NCI-H2196 treated with DMSO at 0.1 percent for 48 hours (cell line): ENCODE data around the gene EFCAB8.
A peak's percentile ranks its signal among the peaks of the same experiment; 100 is the strongest.
"Not testable (repeated sequence)": the region's sequence is repeated elsewhere in the genome, so short reads cannot be mapped to it uniquely, and the experiment has no call there.

ENCODE experiments used
- DNase-seq: peaks from one replicate; lab custom pipeline; 2025; ENCODE audit not compliant: unreplicated experiment; lab: John Stamatoyannopoulos, UW

The EFCAB8 gene

GRCh38 chr20:32887492-32887891, 28.8 kb downstream of the EFCAB8 start:
- DNase-seq: no peak

- no peak for DNase-seq
Measured at GRCh38 chr20:32888636-32889035, 29.9 kb downstream of the EFCAB8 start.

GRCh38 chr20:32889281-32889680, 30.6 kb downstream of the EFCAB8 start:
- no peak for DNase-seq

- DNase-seq: no peak
Measured at GRCh38 chr20:32891491-32891890, 32.8 kb downstream of the EFCAB8 start.

GRCh38 chr20:32891926-32892660, 33.4 kb downstream of the EFCAB8 start:
- DNase-seq: no peak

- DNase-seq: no peak
Measured at GRCh38 chr20:32893263-32894025, 34.7 kb downstream of the EFCAB8 start.

GRCh38 chr20:32894026-32894483, 35.3 kb downstream of the EFCAB8 start:
- DNase-seq: no peak

GRCh38 chr20:32894711-32895355, 36.1 kb downstream of the EFCAB8 start:
- no peak for DNase-seq

GRCh38 chr20:32896521-32897280, 38.0 kb downstream of the EFCAB8 start:
- DNase-seq: no peak

- DNase-seq: no peak
Measured at GRCh38 chr20:32898729-32899128, 40.0 kb downstream of the EFCAB8 start.

GRCh38 chr20:32902456-32903420, 44.0 kb downstream of the EFCAB8 start:
- peak; percentile 42 for DNase-seq

- no peak for DNase-seq
Measured at GRCh38 chr20:32903666-32904175, 45.0 kb downstream of the EFCAB8 start.

GRCh38 chr20:32904678-32905077, 46.0 kb downstream of the EFCAB8 start:
- DNase-seq: not testable (repeated sequence)

- no peak for DNase-seq
Measured at GRCh38 chr20:32906200-32906599, 47.5 kb downstream of the EFCAB8 start.

- DNase-seq: no peak
Measured at GRCh38 chr20:32906871-32907495, 48.3 kb downstream of the EFCAB8 start.

- DNase-seq: no peak
Measured at GRCh38 chr20:32907886-32908285, 49.2 kb downstream of the EFCAB8 start.

- no peak for DNase-seq
Measured at GRCh38 chr20:32908334-32909292, 49.9 kb downstream of the EFCAB8 start.

GRCh38 chr20:32909451-32909850, 50.7 kb downstream of the EFCAB8 start:
- no peak for DNase-seq
